ENCODE measurements around the gene HOXB5.
A peak's percentile ranks its signal among the peaks of the same experiment; 100 is the strongest.

HOXB5 gene

GRCh38 chr17:48628649-48629410 lies 35.3 kb upstream of the HOXB5 start:
- no peak for DNase-seq

DNA sequence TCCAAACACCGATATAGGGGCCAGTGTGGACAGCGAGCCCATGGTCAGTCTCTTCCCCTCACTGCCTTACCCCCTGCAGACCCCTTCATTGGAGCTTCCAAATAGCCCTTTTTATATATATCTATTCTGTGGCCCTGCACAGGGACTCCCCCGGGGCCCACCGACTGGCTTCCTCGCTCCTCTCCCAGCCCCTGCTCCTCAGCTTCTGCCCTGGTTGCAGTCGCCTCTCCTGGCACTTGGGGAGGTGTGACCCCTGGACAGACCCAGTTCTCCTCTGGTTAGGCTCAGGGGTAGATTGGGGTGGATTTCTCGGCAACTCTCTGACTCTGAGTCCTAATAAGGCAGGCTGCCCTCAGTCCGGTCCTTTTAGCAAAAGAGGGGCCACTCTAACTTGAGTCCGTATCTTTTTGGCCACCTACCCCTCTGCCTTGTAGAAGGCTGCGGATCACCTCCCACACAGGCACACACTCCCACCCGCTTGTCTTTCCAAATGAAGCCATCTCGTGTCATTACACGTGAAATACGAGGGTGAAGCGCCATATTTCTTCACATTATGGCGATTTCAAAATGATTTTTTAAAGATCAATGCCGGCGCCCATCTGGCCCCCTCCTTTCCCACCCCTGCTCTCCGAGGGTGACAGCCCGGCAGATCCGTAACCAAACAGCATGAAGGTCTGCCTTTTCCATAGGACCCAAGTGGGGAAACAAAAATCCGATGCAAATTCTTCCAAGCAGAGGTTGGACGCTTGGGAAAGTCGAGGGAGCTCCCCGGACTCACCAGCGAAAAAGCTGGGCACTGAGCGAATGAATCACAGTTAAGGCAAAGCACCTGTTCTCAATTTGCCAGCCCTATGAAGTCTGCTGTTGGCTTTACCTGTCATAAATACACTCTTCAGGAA lies 34.3 kb upstream of the HOXB5 start:
- no peak for DNase-seq

DNA sequence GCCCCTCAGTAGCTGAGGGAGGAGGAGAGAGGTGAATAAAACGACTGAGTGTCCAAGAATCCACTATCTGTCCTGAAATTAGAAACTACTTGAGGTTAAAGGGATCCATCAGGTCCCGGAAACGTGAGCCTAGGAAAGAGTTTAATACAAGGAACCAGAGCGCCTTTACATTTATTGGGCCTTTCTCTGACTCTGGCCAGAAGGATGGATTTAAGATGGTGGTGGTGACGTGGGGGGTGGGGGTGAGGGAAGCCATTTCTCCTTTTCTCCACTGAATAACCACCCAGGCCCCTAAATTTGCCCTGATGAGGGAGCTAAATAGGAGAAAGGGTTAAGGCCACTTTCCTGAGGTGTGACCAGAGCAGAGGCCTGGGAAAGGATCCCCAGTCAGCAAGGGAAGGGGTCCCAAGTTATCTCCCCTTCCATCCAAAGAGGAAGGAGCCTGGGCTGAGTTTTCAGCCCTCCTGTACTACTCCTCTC lies 33.6 kb upstream of the HOXB5 start:
- no peak for DNase-seq

DNA sequence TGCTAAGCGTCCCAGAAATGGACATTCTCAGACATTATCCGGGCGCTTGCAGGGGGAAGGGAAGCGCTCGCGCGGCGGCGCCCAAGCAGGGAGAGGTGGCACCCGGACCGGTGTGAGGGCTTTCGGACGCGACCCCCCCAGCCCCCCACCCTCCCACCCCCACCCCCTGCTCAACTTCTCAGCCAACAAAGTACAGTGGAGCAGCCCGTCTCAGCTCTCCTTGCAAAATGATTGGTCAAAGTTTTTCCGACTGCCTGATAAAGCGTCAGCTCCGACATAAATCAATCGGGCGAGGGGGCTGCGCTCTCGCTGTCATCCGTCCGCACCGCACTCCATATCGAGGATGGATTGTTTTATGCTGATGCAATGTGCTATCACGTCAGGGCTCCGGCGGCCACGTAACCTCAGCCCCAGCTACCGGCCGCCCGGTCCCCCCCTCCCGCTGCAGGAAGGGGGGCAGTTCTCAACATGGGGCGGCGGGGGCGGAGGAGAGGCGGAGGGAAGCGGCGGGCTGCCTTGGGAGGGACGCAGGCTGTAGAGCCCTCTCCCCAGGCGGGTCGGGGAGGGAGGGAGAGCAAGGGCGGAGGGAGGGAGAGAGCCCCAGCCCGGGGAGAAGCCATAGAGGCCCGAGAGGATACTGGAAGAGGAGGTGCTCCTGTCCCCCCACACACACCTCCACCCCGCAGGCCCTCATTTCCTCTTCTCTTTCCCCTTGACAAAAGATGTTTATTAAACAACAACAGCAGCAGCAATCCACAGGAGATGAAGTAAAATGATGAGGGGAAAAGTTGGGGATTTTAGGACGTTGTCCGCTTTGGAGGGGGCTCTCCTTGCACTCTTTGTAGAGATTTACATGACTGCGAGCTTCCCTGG lies 32.9 kb upstream of the HOXB5 start, which contains the start of gene HOXB9:
Gene HOXB9, minus strand, starts transcription at position 114 of the 873 bp plus-strand sequence. Its CDS starts 89 bp downstream, at position 25.
- DNase-seq = peak; percentile 60

DNA sequence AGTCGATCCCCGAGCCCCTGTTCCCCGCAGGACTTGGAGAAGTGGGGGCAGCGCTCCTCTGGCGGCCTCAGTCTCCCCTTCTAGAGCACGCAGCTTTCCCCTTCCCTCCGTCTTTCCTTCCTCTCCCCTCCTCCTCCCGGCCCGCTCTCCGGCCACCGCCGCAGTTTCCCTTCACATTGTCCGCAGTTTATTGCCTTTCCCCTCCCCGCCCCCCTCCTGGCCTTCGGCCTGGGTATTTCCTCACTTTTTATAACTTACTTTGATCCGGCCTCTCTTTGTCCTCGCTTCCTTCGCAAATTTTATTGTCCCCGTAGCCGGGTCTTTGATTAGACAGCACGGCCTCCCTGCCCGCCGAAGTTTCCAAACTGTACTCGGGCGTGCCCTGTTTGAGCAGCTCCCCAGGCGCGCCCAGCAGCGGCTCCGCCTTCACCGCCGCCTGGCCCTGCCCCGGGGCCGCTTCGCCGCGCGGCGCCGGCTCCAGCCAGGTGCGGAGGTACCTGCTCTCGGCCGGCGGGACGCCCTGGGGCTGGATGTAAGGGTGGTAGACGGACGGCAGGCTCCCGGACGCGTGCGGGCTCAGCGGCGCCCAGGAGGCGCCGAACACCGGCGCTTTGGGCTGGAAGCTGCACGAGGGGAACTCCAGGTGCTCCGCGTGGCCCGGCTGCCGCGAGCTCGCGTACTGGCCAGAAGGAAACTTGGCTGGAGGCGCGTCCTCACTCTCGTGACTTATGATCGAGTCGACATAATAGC lies 32.1 kb upstream of the HOXB5 start:
- no peak for DNase-seq

DNA sequence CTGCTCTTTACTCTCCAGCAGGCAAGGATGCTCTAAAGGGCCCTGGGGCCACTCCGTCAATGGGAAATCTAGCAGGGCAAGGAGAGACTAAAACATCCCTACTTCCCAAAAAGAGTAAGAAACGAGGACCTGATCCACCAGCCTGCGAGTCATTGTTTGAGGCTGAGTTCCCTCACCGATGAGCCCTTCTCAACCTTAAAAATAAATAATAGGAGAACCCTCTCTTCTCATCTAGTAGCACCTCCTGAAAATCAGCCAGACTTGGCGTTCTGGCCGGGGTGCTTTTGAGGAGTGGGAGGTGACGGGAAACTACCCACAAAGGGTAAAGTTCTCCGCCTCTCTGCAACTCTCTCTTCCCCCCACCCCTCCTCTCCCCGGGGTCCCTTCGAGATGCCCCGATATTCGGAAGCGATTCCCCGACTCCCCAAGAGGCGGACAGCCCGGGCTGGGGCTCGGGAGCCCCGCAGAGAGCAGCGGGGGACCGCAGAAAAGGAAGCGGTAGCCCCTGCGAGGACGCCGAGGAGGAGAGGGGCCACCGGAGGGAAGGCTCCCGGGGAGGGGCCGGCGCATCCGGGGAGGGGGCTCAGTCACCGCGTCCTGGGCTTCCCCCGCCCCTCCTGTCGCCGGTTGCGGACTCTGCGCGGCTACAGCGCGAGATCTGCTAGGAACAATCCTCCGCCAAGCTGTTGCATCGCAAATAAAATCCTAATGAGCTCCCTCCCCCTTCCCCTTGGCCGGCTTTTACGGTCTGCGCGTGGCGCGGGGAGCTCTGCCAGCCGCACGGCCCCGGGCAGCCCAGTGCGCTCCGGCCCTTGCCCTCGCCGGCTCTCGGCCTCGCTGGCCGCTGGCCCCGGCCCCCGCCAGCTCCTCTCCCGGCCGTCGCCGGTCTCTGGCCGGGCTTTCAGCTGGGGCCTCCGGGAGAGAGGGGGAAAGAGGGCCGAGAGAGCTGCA lies 31.2 kb upstream of the HOXB5 start:
- DNase-seq = no peak

GRCh38 chr17:48624118-48624517 lies 30.5 kb upstream of the HOXB5 start:
- no peak for DNase-seq

DNA sequence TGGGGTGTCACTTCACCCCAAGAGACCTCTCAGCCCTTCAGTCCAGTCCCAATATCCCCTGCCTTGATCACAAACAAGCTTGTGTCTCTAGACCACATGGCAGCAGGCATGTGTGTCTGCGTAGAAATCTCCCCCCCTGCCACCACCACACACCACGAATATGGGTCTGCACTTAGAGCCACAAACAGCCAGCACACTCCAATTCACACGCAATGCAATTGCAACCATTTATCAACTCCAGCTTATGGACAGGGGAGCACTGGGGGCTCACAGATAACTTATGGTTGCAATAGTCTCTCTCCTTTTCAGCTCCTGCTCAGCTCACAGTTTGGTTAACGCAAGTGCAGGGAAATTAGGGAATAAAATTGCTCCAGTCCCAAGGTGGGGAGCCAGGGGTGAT lies 30.0 kb upstream of the HOXB5 start:
- no peak for DNase-seq

- no peak for DNase-seq
These were observed 29.3 kb upstream of the HOXB5 start for GRCh38 chr17:48622857-48623256.

- DNase-seq = no peak
These were observed 28.1 kb upstream of the HOXB5 start for GRCh38 chr17:48621410-48622392.

DNA sequence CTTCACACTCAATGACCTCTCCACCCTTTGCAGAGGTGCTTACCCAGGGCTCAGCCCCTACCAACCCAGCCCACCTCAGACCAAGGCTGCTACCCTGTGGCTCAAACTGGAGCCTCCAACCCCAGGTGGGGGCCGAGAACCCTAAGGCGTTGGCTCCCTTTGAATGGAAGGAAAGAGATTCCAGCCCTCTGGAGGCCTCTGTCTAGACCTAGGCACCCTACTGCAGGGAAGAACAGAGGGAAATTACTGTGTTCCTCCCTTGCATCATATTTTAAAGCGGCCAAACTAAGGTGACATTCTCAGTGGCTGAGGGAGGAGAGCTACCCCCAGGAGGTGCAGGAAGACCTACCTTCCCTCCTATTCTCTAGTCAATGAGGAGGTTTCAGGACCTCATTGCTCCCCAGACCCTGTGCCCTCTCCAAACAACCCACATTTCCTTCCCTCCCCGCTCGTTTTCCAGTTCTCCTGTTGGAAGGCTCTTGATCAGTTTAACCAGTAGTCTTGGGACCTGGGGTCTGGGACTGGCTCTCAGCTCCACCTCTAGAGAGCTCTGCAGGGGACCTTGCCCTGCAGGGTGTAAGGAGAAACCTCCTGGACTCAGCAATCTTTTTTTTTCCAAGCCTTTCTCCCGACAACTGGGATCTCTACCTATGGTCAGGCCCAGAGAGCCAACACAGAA lies 27.0 kb upstream of the HOXB5 start:
- no peak for DNase-seq

DNA sequence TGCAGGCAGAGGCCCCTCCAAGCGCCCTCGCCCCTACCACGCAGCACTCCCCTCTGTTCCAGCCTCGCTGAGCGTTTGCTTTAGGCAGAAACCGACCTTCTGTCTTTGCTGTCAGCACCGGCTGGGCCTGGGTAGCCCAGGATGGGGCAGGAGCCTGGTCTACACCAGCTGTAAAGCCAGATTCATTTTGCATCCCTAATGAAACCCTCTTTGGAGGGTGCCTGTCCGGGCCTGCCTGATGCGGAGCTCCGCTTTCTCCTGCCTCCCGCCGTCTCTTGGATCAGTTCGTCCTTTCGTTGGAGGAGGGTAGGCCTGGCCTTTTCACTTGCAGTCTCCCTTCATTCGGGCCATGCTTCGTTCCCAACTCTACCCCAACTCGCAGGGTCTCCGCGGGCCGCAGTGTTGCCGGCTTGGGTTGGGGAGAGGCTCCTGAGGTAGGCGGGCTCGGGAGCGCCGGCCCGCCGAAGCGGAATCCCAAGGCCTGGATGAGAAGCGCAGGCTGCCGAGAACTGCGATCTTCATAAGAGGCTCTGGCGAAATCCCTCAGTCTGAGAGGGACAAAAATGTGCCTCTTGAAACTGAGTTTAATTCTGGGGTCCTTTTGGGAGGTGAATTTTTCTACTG lies 26.4 kb upstream of the HOXB5 start:
- no peak for DNase-seq

- peak; percentile 80 for DNase-seq
These were observed 24.8 kb upstream of the HOXB5 start for GRCh38 chr17:48618256-48618896.

DNA sequence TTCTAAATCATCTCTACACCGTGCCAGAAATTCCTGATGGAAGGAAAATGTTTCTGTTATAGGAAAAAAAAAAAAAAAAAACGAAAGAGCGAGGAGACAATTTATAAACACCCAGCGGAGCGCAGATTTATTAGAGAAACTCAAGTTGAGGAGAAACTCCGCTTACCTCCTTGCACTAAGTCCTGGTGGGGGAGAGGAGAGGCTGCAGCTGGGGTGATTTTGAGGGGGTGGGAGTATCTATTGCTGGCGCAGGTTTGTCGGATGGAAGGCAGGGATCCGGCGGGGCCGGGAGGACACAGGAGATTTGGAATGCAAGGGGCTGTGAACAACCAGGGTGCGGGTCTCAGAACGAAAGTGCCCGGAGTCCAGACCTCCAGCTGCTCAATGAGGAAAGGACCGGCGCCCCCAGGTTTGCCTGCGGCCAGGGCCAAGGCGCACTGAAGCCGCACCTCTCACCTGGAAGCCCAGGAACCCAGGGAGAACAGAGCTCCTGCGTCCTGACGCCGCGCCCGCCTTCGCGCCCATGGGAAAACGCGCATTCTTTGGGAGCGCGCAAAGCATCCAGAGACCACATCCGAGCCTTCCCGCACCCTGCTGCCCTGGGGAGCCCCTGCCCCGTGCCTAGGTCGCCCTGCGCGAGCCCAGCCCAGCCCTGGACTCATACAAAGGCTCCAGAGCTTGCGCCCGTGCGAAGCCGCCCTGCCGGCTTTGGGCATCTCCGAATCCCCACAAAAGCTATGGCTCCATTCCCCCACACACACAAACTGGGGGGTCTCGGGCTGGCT lies 24.1 kb upstream of the HOXB5 start:
- no peak for DNase-seq

DNA sequence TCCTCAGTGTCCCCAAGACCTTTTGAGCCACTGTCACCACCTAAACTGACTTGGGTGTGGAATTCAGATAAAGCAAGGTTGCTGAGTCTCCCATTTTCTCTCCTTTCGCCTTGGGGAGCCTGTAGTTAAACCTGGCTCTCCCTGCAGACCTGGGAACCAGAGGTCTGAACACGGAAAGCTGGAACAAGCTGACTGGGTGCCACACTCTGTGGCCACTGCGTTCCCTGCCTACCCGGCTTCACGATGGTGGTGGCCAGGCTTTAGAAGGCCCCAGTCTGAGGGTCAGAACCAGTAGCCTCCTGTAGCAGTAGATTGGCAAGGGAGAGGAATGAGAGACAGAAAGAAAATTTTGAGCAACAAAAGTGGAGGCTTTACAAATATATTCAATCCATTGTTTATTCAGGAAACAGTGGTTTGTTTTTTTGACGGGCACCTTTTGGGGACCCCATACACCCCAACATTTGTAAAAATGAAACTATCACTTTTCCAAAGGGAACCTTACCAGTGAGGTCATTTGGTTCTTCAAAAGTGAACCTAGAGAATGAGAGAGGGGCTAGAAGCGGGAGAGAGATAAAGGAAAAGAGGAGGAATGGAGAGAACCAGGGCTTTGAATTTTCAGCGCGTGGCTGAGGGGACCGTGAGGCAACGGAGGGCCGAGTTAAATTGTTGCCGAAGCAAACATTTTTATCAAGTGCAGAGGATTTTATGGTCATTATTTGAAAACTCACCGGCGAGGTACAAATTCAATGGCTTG lies 23.3 kb upstream of the HOXB5 start:
- no peak for DNase-seq

- no peak for DNase-seq
These were observed 22.6 kb upstream of the HOXB5 start for GRCh38 chr17:48615963-48616716.
